GM18502 (cell line): ENCODE measurements around the gene SEC16B.

Source experiments
- ATAC-seq: cut with Tn5 transposase; IDR thresholded peaks from one replicate; pipeline ENCODE4 v1.9.1; 2021; ENCODE audit warnings: mild to moderate bottlenecking; ENCODE audit not compliant: unreplicated experiment, poor library complexity

The SEC16B gene

GRCh38 chr1:177915641-177916040 lies 54.2 kb downstream of the SEC16B start:
- ATAC-seq: no peak

- ATAC-seq: no peak
Measured at GRCh38 chr1:177914603-177915002, 55.3 kb downstream of the SEC16B start.

GRCh38 chr1:177913762-177914540 lies 55.9 kb downstream of the SEC16B start:
- no peak for ATAC-seq

- no peak for ATAC-seq
Measured at GRCh38 chr1:177912991-177913390, 56.9 kb downstream of the SEC16B start.

GRCh38 chr1:177909416-177909815 lies 60.4 kb downstream of the SEC16B start:
- ATAC-seq: no peak

- ATAC-seq: no peak
Measured at GRCh38 chr1:177907000-177907399, 62.9 kb downstream of the SEC16B start.

- no peak for ATAC-seq
Measured at GRCh38 chr1:177905686-177906085, 64.2 kb downstream of the SEC16B start.

GRCh38 chr1:177902266-177902665 lies 67.6 kb downstream of the SEC16B start:
- ATAC-seq: no peak

- no peak for ATAC-seq
Measured at GRCh38 chr1:177897998-177898654, 71.7 kb downstream of the SEC16B start.

- ATAC-seq: no peak
Measured at GRCh38 chr1:177897281-177897997, 72.4 kb downstream of the SEC16B start.
